ENCODE data around the gene SLC6A12.

Gene SLC6A12

GRCh38 chr12:177980-178828 lies 35.8 kb downstream of the SLC6A12 start:
- DNase-seq (ENCODE audit: low read depth) = no peak

DNA sequence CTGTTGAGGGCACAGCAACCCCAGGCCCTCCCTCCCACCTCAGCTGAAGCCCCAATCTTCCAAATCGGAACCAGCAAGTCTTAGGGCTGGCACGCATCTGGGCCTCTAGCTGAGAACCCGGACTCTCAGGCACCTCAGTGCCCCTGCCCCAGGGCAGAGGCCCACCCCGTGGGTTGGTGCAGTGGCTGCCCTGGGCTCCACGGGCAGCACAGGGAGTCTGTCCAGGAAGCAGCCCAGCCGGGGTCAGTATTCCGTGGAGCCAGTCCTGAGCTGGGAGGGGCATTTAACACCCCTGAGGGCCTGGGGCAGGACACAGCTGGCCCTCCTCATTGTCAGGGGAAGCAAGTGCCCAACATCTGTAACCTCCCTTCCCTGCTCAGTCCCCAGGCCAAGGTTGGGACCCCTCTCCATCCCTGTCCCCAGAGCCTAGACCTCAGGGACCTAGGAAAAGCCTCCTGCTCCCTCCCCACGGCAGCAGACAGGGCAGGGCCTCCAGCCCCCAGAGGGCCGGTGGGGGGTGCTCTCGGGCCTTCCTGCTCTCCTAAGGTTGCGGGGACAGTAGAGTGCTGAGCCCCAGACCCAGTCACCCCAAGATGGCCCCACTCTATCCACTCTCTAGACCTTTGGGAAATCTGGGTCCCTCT lies 36.5 kb downstream of the SLC6A12 start:
- DNase-seq (ENCODE audit: low read depth) = no peak

GRCh38 chr12:176321-177181 lies 37.4 kb downstream of the SLC6A12 start:
- peak; percentile 76 for DNase-seq (ENCODE audit: low read depth)

- no peak for DNase-seq (ENCODE audit: low read depth)
Observed at GRCh38 chr12:175759-176158, 38.2 kb downstream of the SLC6A12 start.

GRCh38 chr12:175250-175649 lies 38.7 kb downstream of the SLC6A12 start:
- DNase-seq (ENCODE audit: low read depth) = peak; percentile 21

DNA sequence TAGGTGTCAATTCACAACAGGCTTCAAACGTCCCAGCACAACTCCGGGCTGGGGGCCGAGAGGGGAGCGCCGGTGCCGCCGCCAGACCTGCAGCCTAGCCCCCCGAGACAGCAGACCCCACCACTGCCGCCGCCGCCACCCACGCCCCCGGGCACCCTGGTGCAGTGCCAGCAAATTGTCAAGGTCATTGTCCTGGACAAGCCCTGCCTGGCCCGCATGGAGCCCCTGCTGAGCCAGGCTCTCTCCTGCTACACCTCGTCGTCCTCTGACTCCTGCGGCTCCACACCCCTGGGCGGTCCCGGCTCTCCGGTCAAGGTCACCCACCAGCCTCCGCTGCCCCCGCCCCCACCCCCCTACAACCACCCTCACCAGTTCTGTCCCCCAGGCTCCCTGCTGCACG lies 39.4 kb downstream of the SLC6A12 start:
- no peak for DNase-seq (ENCODE audit: low read depth)

DNA sequence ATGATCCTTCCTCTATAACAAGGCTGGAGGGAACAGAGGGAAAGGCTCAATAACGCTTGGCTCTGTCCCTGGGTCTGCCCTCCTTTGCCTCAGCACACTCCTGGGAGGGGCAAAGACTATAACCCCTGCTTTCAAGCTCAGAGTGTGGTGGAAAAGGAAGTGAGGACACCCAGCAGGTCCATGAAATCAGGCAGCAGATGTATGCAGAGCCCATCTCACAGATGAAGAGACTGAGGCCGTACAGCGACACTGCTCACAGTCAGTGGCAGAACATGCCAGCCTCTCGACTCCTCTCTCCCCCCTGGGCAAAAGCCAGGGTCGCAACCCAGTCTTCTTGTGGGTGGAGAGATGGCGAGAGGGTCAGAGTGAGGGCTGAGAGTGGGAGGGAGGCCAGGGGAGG lies 39.8 kb downstream of the SLC6A12 start:
- no peak for DNase-seq (ENCODE audit: low read depth)

DNA sequence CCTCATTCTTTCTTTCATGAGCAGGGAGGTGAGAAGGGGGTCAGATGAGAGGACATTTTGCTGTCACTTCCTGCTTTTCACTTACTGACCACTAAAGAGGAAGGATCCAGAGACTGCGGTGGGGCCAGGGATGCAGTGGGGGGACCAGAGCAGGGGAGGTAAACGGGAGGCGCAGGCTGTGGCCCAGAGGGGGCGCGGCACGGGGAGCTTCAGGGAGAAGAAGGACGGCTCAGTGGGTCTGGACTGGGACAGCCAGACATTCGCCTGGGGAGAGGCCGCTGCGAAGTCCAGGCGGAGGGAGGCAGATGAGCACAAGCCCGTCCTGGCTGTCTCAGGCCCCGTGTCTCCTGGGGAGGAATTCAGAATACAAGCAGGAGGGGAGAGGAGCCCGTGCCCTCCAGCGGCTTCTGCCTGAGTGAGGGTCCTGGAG lies 41.2 kb downstream of the SLC6A12 start:
- no peak for DNase-seq (ENCODE audit: low read depth)

DNA sequence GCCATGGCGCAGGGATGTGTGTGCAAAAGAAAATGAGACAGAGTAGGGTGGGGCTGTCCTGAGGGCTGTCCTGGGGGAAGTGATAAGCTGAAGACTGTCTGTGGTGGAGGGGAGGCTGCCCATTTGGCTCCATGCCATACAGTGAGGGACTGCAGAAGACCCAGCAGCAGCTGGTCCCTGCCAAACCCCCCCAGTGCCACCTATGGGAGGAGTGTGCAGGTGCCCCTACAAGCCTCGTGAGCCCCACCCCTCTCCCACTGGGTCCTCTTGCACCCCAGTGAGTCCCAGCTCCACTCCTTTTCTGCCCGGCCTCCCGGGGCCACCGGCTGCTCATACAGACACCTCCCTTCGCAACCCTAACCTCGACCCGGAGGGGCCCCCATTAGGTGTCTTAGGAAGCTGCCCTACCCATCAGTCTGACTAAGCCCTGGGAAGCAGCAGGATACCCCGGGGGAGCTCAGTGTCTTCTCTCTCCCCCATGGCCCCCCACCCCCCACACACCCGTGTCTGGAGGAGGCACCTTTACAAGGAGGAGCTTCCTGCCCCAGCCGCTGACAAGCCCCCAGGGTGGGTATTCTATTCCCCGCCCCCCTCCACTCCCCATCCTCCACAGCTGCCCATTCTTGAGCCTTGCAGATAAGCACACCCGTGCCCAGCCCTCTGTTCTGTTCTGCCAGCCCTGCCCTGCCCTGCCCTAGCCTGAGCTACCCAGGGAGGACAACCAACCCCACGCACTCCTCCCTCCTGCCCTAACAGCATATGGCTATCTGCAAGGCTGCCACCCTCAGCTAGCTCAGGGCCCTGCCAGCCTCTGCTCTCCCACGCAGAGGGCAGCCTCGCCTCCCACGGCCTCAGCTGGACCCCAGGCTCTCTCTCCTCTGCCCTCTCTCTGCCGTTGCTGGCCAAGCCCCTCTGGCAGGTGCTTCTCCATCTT lies 41.9 kb downstream of the SLC6A12 start:
- no peak for DNase-seq (ENCODE audit: low read depth)

DNA sequence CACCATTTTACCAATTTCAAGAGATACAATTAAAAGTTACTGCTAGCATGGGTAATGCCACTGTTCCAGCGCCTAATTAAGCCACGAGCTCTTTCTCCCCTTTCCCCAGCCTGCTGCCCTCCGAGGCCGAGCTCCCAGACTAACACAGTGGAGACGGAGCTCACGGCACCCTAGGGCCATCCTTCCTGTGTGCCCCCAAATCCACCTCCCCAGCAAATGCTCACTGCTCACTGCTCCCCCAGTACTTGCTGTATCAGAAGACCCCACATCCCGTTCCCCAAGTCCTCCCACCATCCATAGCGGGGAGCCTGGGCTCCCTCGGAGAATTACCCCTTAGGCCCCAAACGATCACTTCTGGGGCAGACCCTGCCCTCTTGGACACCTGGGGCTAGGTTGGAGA lies 42.7 kb downstream of the SLC6A12 start:
- DNase-seq (ENCODE audit: low read depth) = no peak

GRCh38 chr12:170371-171225 lies 43.4 kb downstream of the SLC6A12 start:
- no peak for DNase-seq (ENCODE audit: low read depth)

DNA sequence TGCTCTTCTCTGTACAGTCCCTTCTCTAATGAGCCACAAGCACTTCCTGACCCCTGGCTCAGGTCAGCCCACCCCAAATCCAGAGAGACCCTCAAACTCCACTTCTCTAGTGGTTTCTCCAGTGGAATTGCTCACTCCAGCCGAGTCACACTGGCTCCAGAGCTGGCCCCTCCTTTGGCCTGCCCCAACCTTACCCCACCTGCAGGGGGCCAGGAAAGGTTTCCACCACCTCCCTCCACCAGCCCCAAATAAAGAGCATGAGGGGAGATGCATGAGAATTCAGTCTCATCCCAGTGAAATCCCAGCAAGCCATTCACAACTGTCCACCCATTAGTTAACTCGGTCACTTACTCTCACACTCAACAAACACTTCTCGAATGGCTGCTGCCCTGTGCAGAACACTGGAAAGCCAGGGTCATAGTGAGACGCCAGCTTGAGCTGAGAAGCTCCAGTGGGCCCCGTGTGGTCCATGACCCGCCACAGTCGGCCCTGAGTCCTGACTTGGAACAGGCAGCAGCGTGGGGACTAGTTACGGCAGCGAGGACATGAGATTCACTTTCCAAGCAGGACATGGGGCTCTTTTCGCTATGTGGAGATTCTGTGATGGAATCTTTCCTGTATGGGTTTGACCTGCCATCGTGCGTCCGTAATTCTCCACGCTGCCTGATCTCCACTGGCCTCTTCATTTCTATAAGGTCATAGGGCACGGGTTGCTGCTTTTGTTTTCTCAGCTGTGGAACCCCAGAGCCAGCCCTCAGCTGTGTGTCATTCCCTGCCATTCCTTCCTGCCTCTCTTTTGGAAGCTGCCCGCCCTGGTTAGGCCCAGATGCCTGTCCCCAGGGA lies 44.2 kb downstream of the SLC6A12 start:
- no peak for DNase-seq (ENCODE audit: low read depth)

DNA sequence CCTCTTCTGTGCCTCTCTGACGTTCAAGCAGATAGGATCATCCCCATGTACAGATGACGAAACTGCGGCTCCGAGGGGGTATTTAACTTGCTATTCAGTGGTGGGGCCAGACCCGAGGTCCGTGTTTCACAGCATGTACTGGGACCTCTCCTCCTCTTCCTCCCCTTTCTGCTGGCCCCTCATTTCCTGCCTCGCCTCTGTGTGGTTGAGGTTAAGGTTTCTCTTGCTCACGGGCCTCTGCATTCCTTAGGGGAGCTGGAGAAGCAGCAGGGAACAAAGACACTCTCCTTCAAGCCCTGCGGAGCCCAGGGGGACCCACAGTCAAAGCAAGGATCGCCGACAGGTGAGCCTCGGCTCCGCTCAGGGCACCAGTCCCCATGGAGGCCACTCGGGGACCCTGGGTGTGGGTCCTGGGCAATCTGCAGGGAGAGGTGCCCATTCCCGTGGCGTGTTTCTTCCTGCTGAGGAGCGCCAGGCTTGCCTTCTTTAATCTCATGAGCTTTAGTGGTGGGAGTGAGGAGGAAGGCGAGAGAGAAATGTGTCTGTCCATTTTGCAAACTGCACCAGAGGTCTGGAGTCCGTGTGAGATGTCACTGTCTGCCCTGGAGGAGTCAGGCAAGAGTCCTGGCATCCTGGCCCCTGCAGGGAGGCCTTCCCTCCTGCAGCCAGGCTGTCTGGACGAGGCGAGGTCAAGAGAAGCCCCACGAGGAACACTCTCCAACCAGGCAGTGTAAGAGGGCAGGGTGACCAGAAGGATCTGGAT lies 45.0 kb downstream of the SLC6A12 start:
- DNase-seq (ENCODE audit: low read depth) = peak; percentile 8

DNA sequence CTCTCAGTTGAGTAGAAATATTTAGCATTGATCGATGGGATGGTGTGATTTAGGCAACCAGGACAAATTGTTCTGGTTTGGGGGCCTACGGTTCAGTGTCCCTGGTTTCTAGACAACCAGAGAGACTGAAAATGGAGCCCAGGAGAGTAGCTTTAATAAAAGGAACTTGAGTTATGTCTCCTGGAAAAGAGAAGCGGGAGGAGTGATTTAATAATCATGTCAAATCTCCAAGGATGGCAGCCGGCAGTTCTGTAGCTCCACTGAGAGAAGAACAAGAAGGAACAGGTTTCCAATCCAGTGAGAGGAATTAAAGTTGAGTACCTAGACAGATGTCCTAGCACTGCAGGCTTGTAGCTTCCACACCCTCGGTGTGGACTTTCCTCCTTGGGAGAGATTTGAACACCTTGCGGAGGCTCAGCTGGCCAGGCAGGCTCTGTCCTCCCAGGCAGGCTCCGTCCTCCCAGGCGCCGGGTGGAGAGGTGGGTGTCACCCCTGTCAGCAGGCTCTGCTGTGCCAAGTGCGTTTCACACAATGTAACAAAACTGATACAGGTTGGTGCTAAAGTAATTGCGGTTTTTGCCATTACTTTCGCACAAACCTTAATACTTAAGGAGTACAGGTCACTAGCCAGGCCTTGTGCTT lies 45.9 kb downstream of the SLC6A12 start:
- no peak for DNase-seq (ENCODE audit: low read depth)

GRCh38 chr12:166425-167075 lies 47.4 kb downstream of the SLC6A12 start:
- no peak for DNase-seq (ENCODE audit: low read depth)

DNA sequence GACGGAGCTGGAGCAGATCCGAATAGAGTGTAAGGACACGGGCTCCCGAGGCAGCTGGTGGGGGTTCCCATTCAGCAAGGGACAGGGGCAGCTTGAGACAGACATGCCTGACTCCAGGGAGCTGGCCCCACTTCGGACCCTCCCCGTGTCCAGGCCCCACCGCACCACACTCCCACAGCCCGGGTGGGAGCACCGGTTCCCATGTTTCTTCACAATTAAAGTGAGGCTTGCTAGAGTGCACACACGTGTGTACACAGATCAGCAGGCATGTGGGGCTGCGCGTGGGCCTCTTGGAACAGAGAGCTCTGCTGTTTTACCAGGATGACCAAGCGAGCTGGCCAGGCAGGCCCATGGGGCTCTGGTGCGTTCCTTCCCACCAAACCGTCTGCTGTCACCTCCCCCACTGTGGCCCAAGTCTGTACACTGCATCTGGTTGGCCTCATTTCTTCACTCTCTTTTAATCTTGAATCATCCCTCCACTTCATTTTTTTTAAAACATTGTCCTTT lies 48.0 kb downstream of the SLC6A12 start:
- DNase-seq (ENCODE audit: low read depth) = no peak

GRCh38 chr12:164207-164606 lies 49.8 kb downstream of the SLC6A12 start:
- no peak for DNase-seq (ENCODE audit: low read depth)

Data from EH (cell line).